Endodermal cell (in vitro differentiated cells): ENCODE data around the gene RAB3C. TPM values are rescaled to one million over a fixed set of nuclear protein-coding genes. Genes with fewer than 3 reads are reported as not detected.

ENCODE experiments used
- DNase-seq: peaks from one replicate; pipeline ENCODE4 v3.0.0-alpha.2; 2017
- H3K27ac ChIP-seq: 2 replicates; pipeline ENCODE4 v1.5.1; 2013; ENCODE audit warnings: mild to moderate bottlenecking, low read depth, low read length, moderate library complexity
- H3K27me3 ChIP-seq: 2 replicates; pipeline ENCODE4 v1.6.1; 2013; ENCODE audit warnings: mild to moderate bottlenecking, low read length, moderate library complexity; ENCODE audit not compliant: insufficient read depth, control insufficient read depth, poor library complexity, severe bottlenecking
- H3K36me3 ChIP-seq: 2 replicates; pipeline ENCODE4 v1.7.0; 2013; ENCODE audit warnings: mild to moderate bottlenecking, low read length, moderate library complexity; ENCODE audit not compliant: control insufficient read depth, insufficient read depth
- H3K4me1 ChIP-seq: one replicate; pipeline ENCODE4 v1.7.0; 2013; ENCODE audit warnings: low read length; ENCODE audit not compliant: control insufficient read depth, insufficient read depth
- H3K4me3 ChIP-seq: 2 replicates; pipeline ENCODE4 v1.5.1; 2013; ENCODE audit warnings: mild to moderate bottlenecking, low read length, moderate library complexity
- H3K9ac ChIP-seq: 2 replicates; pipeline ENCODE4 v1.6.1; 2013; ENCODE audit warnings: mild to moderate bottlenecking, low read length, moderate library complexity; ENCODE audit not compliant: poor library complexity, severe bottlenecking; ENCODE audit errors: extremely low read depth
- H3K9me3 ChIP-seq: 2 replicates; pipeline ENCODE4 v1.6.1; 2013; ENCODE audit warnings: mild to moderate bottlenecking, low read length, moderate library complexity; ENCODE audit not compliant: control insufficient read depth
- H3K27ac Mint-ChIP-seq: 2 replicates; pipeline ENCODE4 v1.8.0; 2020; ENCODE audit warnings: mixed read lengths
- H3K27me3 Mint-ChIP-seq: 2 replicates; pipeline ENCODE4 v1.8.0; 2021; ENCODE audit warnings: mild to moderate bottlenecking, mixed read lengths; ENCODE audit not compliant: insufficient read depth
- H3K36me3 Mint-ChIP-seq: 2 replicates; pipeline ENCODE4 v1.8.0; 2020; ENCODE audit warnings: low read depth, mixed read lengths
- H3K4me1 Mint-ChIP-seq: 2 replicates; pipeline ENCODE4 v1.8.0; 2020; ENCODE audit warnings: mixed read lengths
- H3K4me3 Mint-ChIP-seq: 2 replicates; pipeline ENCODE4 v1.8.0; 2020; ENCODE audit warnings: mild to moderate bottlenecking, moderate library complexity, mixed read lengths
- H3K9me3 Mint-ChIP-seq: 2 replicates; pipeline ENCODE4 v1.8.0; 2020; ENCODE audit warnings: mild to moderate bottlenecking, mixed read lengths
- CTCF ChIP-seq: fragments of 200-600 bp; sonication (generic); conservative IDR thresholded peaks from 2 replicates; pipeline ENCODE4 v1.5.0; 2021; ENCODE audit warnings: antibody characterized with exemption, mild to moderate bottlenecking
- WGBS, 2 experiments: methylation state at CpG; one replicate each; pipeline versions ENCODE4 v1.1.5 to v1.1.7; 2013; ENCODE audit warnings: missing lambda C conversion rate in 2 of 2, mixed read lengths in 1 of 2; ENCODE audit not compliant: insufficient coverage in 1 of 2, insufficient read length in 1 of 2; 5-methylcytosine and 5-hydroxymethylcytosine counted together
- total RNA-seq, 2 donors: library from RNA; stranded (reverse); fragmentation: NEBNext Ultra II Directional in 1 of 2; extraction: Animal tissue kit (Norgen Biotek cat#: 25700) in 1 of 2; gene quantifications; 2 replicates in 1 of 2; 3 replicates in 1 of 2; pipeline ENCODE4 v1.2.1, GENCODE V29; 2021

The RAB3C gene
- total RNA-seq, 2 donors from 2014 or later, result 5.8 to 15.1 TPM

GRCh38 chr5:58800356-58800755 lies 217.5 kb downstream of the RAB3C start:
- H3K4me1 ChIP-seq, result peaks cover 6% of the 10 kb centered on the region
- no peak for DNase-seq
- H3K9me3 ChIP-seq, result no peaks in the 10 kb centered on the region
- Mint-ChIP-seq H3K4me1 (peaks cover 35% of the 10 kb centered on the region), H3K4me3 (no peak overlapping the region), H3K27ac (no peak overlapping the region), H3K27me3 (peaks cover 14% of the 10 kb centered on the region), H3K36me3 (no peaks in the 10 kb centered on the region), H3K9me3 (no peaks in the 10 kb centered on the region)
- 87 to 100% methylated on average over 1 to 7 of the region's 7 CpGs for WGBS, 2 experiments
- H3K36me3 ChIP-seq, result no peaks in the 10 kb centered on the region
- no peaks in the 10 kb centered on the region for H3K27me3 ChIP-seq
- no peak for TF ChIP-seq CTCF
- no peak overlapping the region for H3K4me3 ChIP-seq
- H3K27ac ChIP-seq, result no peak overlapping the region
- no peak overlapping the region for H3K9ac ChIP-seq

- Mint-ChIP-seq H3K4me1 (peaks cover 38% of the 10 kb centered on the region), H3K9me3 (no peaks in the 10 kb centered on the region), H3K27me3 (peaks cover 14% of the 10 kb centered on the region), H3K4me3 (no peak overlapping the region), H3K27ac (no peak overlapping the region), H3K36me3 (no peaks in the 10 kb centered on the region)
- no peak for TF ChIP-seq CTCF
- 95 to 100% methylated on average over 5 of the region's 5 CpGs for WGBS, 2 experiments
- DNase-seq, result no peak
- no peak overlapping the region for H3K4me3 ChIP-seq
- no peaks in the 10 kb centered on the region for H3K27me3 ChIP-seq
- peaks cover 6% of the 10 kb centered on the region for H3K4me1 ChIP-seq
- H3K9ac ChIP-seq, result no peak overlapping the region
- H3K9me3 ChIP-seq, result no peaks in the 10 kb centered on the region
- no peaks in the 10 kb centered on the region for H3K36me3 ChIP-seq
- H3K27ac ChIP-seq, result no peak overlapping the region
These were observed 218.1 kb downstream of the RAB3C start for GRCh38 chr5:58800861-58801540.

GRCh38 chr5:58803056-58803455 lies 220.2 kb downstream of the RAB3C start:
- TF ChIP-seq CTCF, result no peak
- H3K27me3 ChIP-seq, result no peaks in the 10 kb centered on the region
- Mint-ChIP-seq H3K36me3 (no peaks in the 10 kb centered on the region), H3K9me3 (no peaks in the 10 kb centered on the region), H3K4me1 (peaks cover 38% of the 10 kb centered on the region), H3K27me3 (peaks cover 13% of the 10 kb centered on the region), H3K4me3 (no peak overlapping the region), H3K27ac (no peak overlapping the region)
- H3K36me3 ChIP-seq, result no peaks in the 10 kb centered on the region
- no peak overlapping the region for H3K27ac ChIP-seq
- H3K9ac ChIP-seq, result no peak overlapping the region
- peaks cover 6% of the 10 kb centered on the region for H3K4me1 ChIP-seq
- DNase-seq, result no peak
- H3K4me3 ChIP-seq, result no peak overlapping the region
- no peaks in the 10 kb centered on the region for H3K9me3 ChIP-seq
